ENCODE measurements around the gene GPRIN3.

- TF ChIP-seq CTCF (conservative IDR thresholded peaks at IDR 0.05) (no peak), ZFX (IDR thresholded peaks at IDR 0.05) (no peak)
These were observed 86.3 kb downstream of the GPRIN3 start for GRCh38 chr4:89221167-89221867.
